Thyroid gland (tissue), 4 donors: ENCODE results near the gene MATK. TPM values are rescaled to one million over a fixed set of nuclear protein-coding genes. Genes with fewer than 3 reads are reported as not detected.

ENCODE experiments used
- DNase-seq, 2 donors: peaks; one replicate each; pipeline ENCODE4 v3.0.0-alpha.2; 2019
- H3K27ac ChIP-seq, 3 donors: fragments of 200-600 bp; sonication (generic); 1 replicate in 2 of 3; 2 replicates in 1 of 3; pipeline ENCODE4 v1.5.1; 2016 to 2019; ENCODE audit warnings: mild to moderate bottlenecking in 1 of 3, moderate library complexity in 1 of 3
- H3K27me3 ChIP-seq: fragments of 200-600 bp; sonication (generic); one replicate; pipeline ENCODE4 v1.5.1; 2019
- H3K36me3 ChIP-seq, 2 donors: fragments of 200-600 bp; sonication (generic); one replicate each; pipeline ENCODE4 v1.5.1; 2016 to 2019
- H3K4me1 ChIP-seq, 2 donors: fragments of 200-600 bp; sonication (generic); one replicate each; pipeline ENCODE4 v1.5.1; 2017 to 2019
- H3K4me3 ChIP-seq, 3 donors: fragments of 200-600 bp; sonication (generic); replicated peaks in 1 of 3; 1 replicate in 2 of 3; 2 replicates in 1 of 3; pipeline ENCODE4 v1.5.1; 2016; ENCODE audit warnings: mild to moderate bottlenecking in 1 of 3
- H3K9me3 ChIP-seq: fragments of 200-600 bp; sonication (generic); one replicate; pipeline ENCODE4 v1.5.1; 2017
- CTCF ChIP-seq, 6 experiments: fragments of 200-600 bp in 3 of 6; fragments of 450-650 bp in 3 of 6; sonication (generic) in 3 of 6; IDR thresholded peaks; one replicate each; pipeline ENCODE4 v1.5.1; 2016 to 2019; ENCODE audit warnings: antibody characterized with exemption in 6 of 6, mild to moderate bottlenecking in 2 of 6, inconsistent platforms in 1 of 6, moderate library complexity in 1 of 6
- POLR2A ChIP-seq, 2 donors: fragments of 450-650 bp; IDR thresholded peaks; one replicate each; pipeline ENCODE4 v1.6.1; 2017; ENCODE audit warnings: antibody characterized with exemption in 2 of 2, mild to moderate bottlenecking in 2 of 2, moderate library complexity in 1 of 2
- WGBS, 2 donors: methylation state at CpG; one replicate each; pipeline ENCODE4 v1.1.5; 2017; 5-methylcytosine and 5-hydroxymethylcytosine counted together
- intact Hi-C: fragments of 100-400 bp; cut with DNase I; formaldehyde crosslinking; loops from one replicate; pipeline ENCODE4 v1.15.1; 2023
- total RNA-seq, 4 donors: library from RNA; depleted of rRNA; stranded (reverse); fragments of >200 nt; gene quantifications; one replicate each; pipeline ENCODE4 v1.2.3, GENCODE V29; 2016

MATK gene
- total RNA-seq, 4 donors from 2014 or later = 0.93 to 14.7 (median 2.7) TPM

GRCh38 chr19:3778104-3778867 is 7.9 kb downstream of the MATK start:
- intact Hi-C loops = no loop called here
- H3K9me3 ChIP-seq = no peaks in the 10 kb centered on the region
- TF ChIP-seq CTCF (IDR thresholded peaks at IDR 0.05) (no peak), POLR2A (IDR thresholded peaks at IDR 0.05) (no peak)

GRCh38 chr19:3776479-3777040 is 9.6 kb downstream of the MATK start:
- no peak for DNase-seq
- H3K36me3 ChIP-seq = no peaks in the 10 kb centered on the region
- H3K9me3 ChIP-seq = no peaks in the 10 kb centered on the region
- no peaks in the 10 kb centered on the region for H3K27me3 ChIP-seq
- TF ChIP-seq POLR2A (IDR thresholded peaks at IDR 0.05) = no peak
- no peak for TF ChIP-seq CTCF (IDR thresholded peaks at IDR 0.05)
- no peak overlapping the region for H3K4me3 ChIP-seq
- WGBS, 2 donors = 91 to 94% methylated on average over 1 of the region's 1 CpG
- no peaks in the 10 kb centered on the region for H3K4me1 ChIP-seq
- H3K27ac ChIP-seq = no peak overlapping the region
- intact Hi-C loops = no loop called here

More at GRCh38 chr19:3778104-3778867, 7.9 kb downstream of the MATK start:
- Histone ChIP-seq H3K27ac (no peak overlapping the region), H3K36me3 (no peaks in the 10 kb centered on the region), H3K4me1 (no peaks in the 10 kb centered on the region), H3K4me3 (no peak overlapping the region), H3K27me3 (no peaks in the 10 kb centered on the region)
- WGBS, 2 donors = 87 to 93% methylated on average over 11 to 24 of the region's 37 CpGs
- no peak for DNase-seq

DNA sequence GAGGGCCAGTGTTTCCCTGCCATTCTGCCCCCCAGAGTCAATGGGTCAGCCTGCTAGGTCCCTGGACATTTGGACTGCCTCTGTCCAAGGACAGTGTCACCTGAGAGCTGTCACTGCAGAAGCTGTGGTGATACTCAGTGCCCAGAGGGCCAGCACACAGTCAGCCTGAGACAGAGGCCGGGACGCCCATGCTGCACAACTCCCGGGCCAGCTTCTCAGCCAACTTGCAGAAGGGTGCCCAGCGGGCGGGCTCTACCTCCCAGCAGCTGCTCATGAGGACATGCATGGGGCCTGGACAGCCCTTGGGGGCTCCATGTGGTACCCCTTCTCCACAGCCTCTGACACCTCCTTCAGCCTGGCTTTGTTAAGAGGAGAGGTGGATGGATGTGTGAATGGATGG is 10.3 kb downstream of the MATK start:
- no peaks in the 10 kb centered on the region for H3K9me3 ChIP-seq
- no peak overlapping the region for H3K27ac ChIP-seq
- 93 to 97% methylated on average over 5 of the region's 5 CpGs for WGBS, 2 donors
- no peak for DNase-seq
- no peak overlapping the region for H3K4me3 ChIP-seq
- TF ChIP-seq CTCF (IDR thresholded peaks at IDR 0.05) (no peak), POLR2A (IDR thresholded peaks at IDR 0.05) (no peak)
- no peaks in the 10 kb centered on the region for H3K27me3 ChIP-seq
- H3K4me1 ChIP-seq = no peaks in the 10 kb centered on the region
- H3K36me3 ChIP-seq = no peaks in the 10 kb centered on the region
- intact Hi-C loops = no loop called here

- no peaks in the 10 kb centered on the region for H3K27me3 ChIP-seq
- TF ChIP-seq POLR2A (IDR thresholded peaks at IDR 0.05) (no peak), CTCF (IDR thresholded peaks at IDR 0.05) (no peak)
- H3K27ac ChIP-seq = no peak overlapping the region
- DNase-seq = no peak
- no peak overlapping the region for H3K4me3 ChIP-seq
- no peaks in the 10 kb centered on the region for H3K4me1 ChIP-seq
- intact Hi-C loops = no loop called here
- no peaks in the 10 kb centered on the region for H3K9me3 ChIP-seq
- 92 to 100% methylated on average over 1 to 2 of the region's 2 CpGs for WGBS, 2 donors
- H3K36me3 ChIP-seq = no peaks in the 10 kb centered on the region
Measured at GRCh38 chr19:3775374-3775711, 10.8 kb downstream of the MATK start.

DNA sequence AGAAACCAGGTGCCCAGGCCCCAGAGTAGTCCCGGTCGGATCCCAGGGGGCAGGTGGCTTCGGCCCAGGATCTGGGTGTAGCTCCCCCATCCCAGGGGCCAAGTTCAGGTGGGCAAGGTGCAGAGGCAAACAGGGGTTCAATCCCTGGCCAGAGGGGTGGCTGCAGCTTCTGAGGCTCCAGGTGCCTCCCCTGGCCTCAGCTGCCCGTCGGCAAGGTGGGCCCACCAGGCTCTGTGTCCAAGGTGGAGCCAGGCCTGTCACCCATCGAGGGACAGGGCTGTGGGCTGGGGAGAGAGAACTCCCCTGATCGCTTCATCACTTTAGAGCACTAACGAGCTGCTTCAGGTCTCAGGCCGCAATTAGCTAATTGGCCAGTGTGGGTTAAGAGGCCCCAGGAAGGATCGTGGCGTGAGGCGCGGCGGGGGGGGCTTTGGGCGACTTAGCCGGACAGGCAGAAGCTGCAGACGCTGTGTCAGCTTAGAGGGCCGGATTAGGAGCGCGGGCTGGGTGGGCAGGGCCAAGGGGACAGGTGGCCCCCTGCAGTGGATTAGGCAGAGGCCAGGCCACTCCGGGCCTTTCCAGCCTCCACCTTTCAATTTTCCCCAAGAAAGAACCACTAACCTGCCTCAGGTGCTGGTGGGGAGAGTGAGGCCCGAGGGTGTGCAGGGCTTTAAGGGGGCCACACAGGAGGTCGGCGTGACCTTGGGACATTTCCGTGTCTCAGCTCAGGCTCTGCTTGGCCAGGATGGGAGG is 11.4 kb downstream of the MATK start:
- H3K27me3 ChIP-seq = no peaks in the 10 kb centered on the region
- TF ChIP-seq POLR2A (IDR thresholded peaks at IDR 0.05) = no peak
- TF ChIP-seq CTCF (IDR thresholded peaks at IDR 0.05) = no peak
- H3K9me3 ChIP-seq = no peaks in the 10 kb centered on the region
- 54 to 61% methylated on average over 16 to 23 of the region's 25 CpGs for WGBS, 2 donors
- intact Hi-C loops = no loop called here
- no peak overlapping the region for H3K4me3 ChIP-seq
- no peak overlapping the region for H3K27ac ChIP-seq
- no peaks in the 10 kb centered on the region for H3K4me1 ChIP-seq
- DNase-seq = no peak
- H3K36me3 ChIP-seq = no peaks in the 10 kb centered on the region
